Epithelial cell of esophagus (primary cell): Measurements from ENCODE around the gene FAM32A.
"Not testable (repeated sequence)": the region's sequence is repeated elsewhere in the genome, so short reads cannot be mapped to it uniquely, and the experiment has no call there.

ENCODE experiments used
- DNase-seq: peaks from one replicate; pipeline ENCODE4 v3.0.0; 2010; ENCODE audit warnings: low read depth
- H3K4me3 ChIP-seq: 2 replicates; pipeline ENCODE4 v1.5.1; 2011; ENCODE audit warnings: mild to moderate bottlenecking, low read length, control low read depth
- CTCF ChIP-seq: IDR thresholded peaks from 2 replicates; pipeline ENCODE4 v1.5.1; 2011; ENCODE audit warnings: low read depth, mild to moderate bottlenecking, low read length, control low read depth, inconsistent platforms; ENCODE audit not compliant: insufficient read depth; ENCODE audit errors: missing control alignments

FAM32A gene

GRCh38 chr19:16164222-16164890 lies 20.9 kb upstream of the FAM32A start:
- no peak for DNase-seq
- no peak for TF ChIP-seq CTCF
- H3K4me3 ChIP-seq: no peak overlapping the region

DNA sequence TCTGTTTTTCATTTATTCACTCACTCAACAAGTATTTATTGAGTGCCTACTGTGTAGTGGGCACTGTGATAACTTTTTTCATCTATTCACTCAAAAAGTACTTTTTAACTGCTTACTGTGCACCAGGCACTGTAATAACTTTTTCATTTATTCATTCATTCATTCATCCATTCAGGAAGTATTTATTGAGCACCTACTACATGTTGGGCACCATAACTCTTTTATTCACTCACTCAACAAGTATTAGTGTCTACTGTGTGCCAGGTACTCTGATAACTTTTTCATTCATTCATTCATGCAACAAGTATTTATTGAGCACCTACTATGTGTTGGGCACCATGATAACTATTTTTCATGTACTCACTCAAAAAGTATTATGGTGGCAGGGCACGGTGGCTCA lies 18.8 kb upstream of the FAM32A start:
- DNase-seq: no peak
- no peak overlapping the region for H3K4me3 ChIP-seq
- TF ChIP-seq CTCF: no peak

DNA sequence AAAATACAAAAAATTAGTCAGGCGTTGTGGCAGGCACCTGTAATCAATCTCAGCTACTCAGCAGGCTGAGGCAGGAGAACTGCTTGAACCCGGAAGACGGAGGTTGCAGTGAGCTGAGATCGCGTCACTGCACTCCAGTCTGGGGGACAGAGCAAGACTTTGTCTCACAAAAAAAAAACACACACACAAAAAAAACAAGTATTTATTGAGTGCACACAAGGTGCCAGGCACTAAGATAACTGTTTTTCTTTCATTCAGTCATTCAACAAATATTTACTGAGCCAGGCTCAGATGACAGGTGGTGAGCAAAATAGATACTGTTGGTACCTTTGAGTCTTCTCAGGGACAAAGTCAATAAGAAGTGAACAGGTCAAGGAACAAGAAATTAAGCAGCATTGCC lies 18.2 kb upstream of the FAM32A start:
- no peak for DNase-seq
- H3K4me3 ChIP-seq: no peak overlapping the region
- TF ChIP-seq CTCF: no peak

DNA sequence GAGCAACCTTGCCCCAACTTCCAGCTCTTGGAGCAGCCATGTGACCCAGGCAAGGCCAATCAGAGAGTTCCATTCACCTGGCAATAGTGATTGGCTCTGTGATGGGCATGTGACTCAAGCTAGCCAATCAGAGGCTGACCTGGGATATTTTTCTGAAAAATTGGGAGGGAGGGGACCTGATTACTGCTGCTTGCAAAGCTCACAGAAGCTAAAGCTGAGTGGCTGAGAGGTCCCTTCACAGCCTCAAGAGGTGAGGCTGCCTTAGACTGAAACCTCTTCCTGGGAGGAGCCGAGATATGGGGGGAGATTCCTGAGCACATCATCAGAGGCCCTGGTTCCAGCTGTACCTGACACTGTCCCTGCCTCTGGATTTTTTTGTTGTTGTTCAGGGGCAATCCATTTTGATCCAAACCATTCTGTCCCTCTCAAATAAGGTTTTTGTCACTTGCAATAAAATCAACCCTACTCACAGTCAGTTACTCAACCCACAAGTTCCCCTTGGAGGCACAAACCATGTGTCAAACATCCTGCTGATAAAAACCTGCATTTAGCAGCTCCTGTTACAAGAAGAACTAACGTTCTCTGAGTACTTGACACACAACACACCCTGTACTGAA lies 16.6 kb upstream of the FAM32A start:
- DNase-seq: no peak
- TF ChIP-seq CTCF: no peak
- H3K4me3 ChIP-seq: no peak overlapping the region

- TF ChIP-seq CTCF: no peak
- no peak overlapping the region for H3K4me3 ChIP-seq
- no peak for DNase-seq
Measured at GRCh38 chr19:16170134-16170533, 15.1 kb upstream of the FAM32A start.

GRCh38 chr19:16175954-16176353 lies 9.3 kb upstream of the FAM32A start:
- DNase-seq: no peak
- no peak overlapping the region for H3K4me3 ChIP-seq

DNA sequence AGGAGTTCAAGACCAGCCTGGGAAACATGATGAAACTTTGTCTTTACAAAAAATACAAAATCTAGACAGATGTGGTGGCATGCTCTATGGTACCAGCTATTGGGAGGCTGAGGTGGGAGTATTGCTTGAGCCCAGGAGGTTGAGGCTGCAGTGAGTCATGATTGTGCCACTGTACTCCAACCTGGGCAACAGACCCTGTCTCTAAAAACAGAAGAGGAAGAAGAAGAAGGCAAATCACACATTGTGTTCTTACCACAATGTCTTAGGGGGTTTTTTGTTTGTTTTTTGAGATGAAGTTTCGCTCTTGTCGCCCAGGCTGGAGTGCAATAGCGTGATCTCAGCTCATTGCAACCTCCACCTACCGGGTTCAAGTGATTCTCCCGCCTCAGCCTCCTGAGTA lies 6.3 kb upstream of the FAM32A start:
- DNase-seq: not testable (repeated sequence)

More at GRCh38 chr19:16175954-16176353, 9.3 kb upstream of the FAM32A start:
- TF ChIP-seq CTCF: no peak

More for the DNA sequence above, 6.3 kb upstream of the FAM32A start:
- not testable (repeated sequence) for H3K4me3 ChIP-seq
